Osteoblast (primary cell): ENCODE results near the gene THTPA. TPM values are rescaled to one million over a fixed set of nuclear protein-coding genes. Genes with fewer than 3 reads are reported as not detected.

Experiments
- DNase-seq: peaks from one replicate; pipeline ENCODE4 v3.0.0; 2011; ENCODE audit warnings: low spot score, mixed read lengths; ENCODE audit not compliant: insufficient read length; ENCODE audit errors: missing footprints
- H2AFZ ChIP-seq: 2 replicates; pipeline ENCODE4 v1.6.0; 2011; ENCODE audit warnings: mild to moderate bottlenecking, low read length
- H3K27ac ChIP-seq: 2 replicates; pipeline ENCODE4 v1.5.1; 2011; ENCODE audit warnings: mild to moderate bottlenecking, low read depth, low read length, moderate library complexity
- H3K27me3 ChIP-seq: 2 replicates; pipeline ENCODE4 v1.6.0; 2012; ENCODE audit warnings: mild to moderate bottlenecking, control low read depth, inconsistent platforms, low read length, moderate library complexity; ENCODE audit not compliant: insufficient read depth
- H3K36me3 ChIP-seq: 2 replicates; pipeline ENCODE4 v1.5.1; 2011; ENCODE audit warnings: mild to moderate bottlenecking, low read length, control low read depth, moderate library complexity; ENCODE audit not compliant: insufficient read depth
- H3K4me1 ChIP-seq: 2 replicates; pipeline ENCODE4 v1.5.1; 2011; ENCODE audit warnings: mild to moderate bottlenecking, low read length, control low read depth, moderate library complexity; ENCODE audit not compliant: insufficient read depth
- H3K4me2 ChIP-seq: 2 replicates; pipeline ENCODE4 v1.6.0; 2011; ENCODE audit warnings: mild to moderate bottlenecking, low read length; ENCODE audit not compliant: insufficient read depth
- H3K4me3 ChIP-seq: fragments of 200-600 bp; sonication (generic); 3 replicates; pipeline ENCODE4 v1.5.1; 2012; ENCODE audit warnings: mild to moderate bottlenecking, low read length, inconsistent platforms; ENCODE audit not compliant: insufficient read depth
- H3K79me2 ChIP-seq: 2 replicates; pipeline ENCODE4 v1.6.0; 2012; ENCODE audit warnings: mild to moderate bottlenecking, low read length, control low read depth, inconsistent platforms; ENCODE audit not compliant: insufficient read depth
- H3K9me3 ChIP-seq: 2 replicates; pipeline ENCODE4 v1.5.1; 2011; ENCODE audit warnings: low read depth, low read length, control low read depth
- H4K20me1 ChIP-seq: 2 replicates; pipeline ENCODE4 v1.6.0; 2012; ENCODE audit warnings: mild to moderate bottlenecking, low read length, control low read depth; ENCODE audit not compliant: insufficient read depth
- total RNA-seq: library from RNA; depleted of rRNA; stranded (reverse); fragments of >200 nt; gene quantifications from 2 replicates; pipeline ENCODE4 v1.2.3, GENCODE V29; 2012
- TF ChIP-seq, protein P1 (sequence below): IDR thresholded peaks from 2 replicates; pipeline ENCODE4 v1.5.1; 2011; ENCODE audit warnings: mild to moderate bottlenecking, low read depth, low read length, moderate library complexity; ENCODE audit errors: extremely low read depth

The THTPA gene
- total RNA-seq, 1 donor = 27.5 TPM

DNA sequence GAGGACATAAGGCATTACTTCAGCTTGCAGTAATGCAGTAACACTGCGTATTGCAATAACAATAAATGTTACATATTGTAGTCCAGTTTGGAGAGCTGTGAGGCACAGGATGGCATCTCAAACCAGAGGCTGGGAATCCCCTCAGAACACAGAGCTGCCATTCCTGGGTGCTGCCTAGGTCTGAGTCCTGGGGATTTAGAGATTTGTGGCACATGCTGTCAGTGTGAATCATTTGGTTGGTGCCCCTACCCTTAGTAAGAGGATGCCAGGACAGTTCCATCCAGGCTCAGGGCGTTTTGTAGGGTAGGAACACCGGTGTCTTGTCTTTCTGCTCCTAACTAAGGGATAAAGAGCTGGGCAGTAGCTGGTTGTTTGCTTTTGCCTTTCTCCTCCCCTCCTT lies 27.1 kb upstream of the THTPA start:
- peaks cover 3% of the 10 kb centered on the region for H3K36me3 ChIP-seq
- DNase-seq = peak; percentile 68
- H3K9me3 ChIP-seq = no peaks in the 10 kb centered on the region
- no peaks in the 10 kb centered on the region for H3K79me2 ChIP-seq
- no peaks in the 10 kb centered on the region for H3K4me1 ChIP-seq
- no peak overlapping the region for H2AFZ ChIP-seq
- no peaks in the 10 kb centered on the region for H4K20me1 ChIP-seq
- no peak overlapping the region for H3K27ac ChIP-seq
- H3K4me3 ChIP-seq = no peak overlapping the region
- no peak overlapping the region for H3K4me2 ChIP-seq
- H3K27me3 ChIP-seq = no peaks in the 10 kb centered on the region
- TF ChIP-seq, protein P1, sequence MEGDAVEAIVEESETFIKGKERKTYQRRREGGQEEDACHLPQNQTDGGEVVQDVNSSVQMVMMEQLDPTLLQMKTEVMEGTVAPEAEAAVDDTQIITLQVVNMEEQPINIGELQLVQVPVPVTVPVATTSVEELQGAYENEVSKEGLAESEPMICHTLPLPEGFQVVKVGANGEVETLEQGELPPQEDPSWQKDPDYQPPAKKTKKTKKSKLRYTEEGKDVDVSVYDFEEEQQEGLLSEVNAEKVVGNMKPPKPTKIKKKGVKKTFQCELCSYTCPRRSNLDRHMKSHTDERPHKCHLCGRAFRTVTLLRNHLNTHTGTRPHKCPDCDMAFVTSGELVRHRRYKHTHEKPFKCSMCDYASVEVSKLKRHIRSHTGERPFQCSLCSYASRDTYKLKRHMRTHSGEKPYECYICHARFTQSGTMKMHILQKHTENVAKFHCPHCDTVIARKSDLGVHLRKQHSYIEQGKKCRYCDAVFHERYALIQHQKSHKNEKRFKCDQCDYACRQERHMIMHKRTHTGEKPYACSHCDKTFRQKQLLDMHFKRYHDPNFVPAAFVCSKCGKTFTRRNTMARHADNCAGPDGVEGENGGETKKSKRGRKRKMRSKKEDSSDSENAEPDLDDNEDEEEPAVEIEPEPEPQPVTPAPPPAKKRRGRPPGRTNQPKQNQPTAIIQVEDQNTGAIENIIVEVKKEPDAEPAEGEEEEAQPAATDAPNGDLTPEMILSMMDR = no peak

DNA sequence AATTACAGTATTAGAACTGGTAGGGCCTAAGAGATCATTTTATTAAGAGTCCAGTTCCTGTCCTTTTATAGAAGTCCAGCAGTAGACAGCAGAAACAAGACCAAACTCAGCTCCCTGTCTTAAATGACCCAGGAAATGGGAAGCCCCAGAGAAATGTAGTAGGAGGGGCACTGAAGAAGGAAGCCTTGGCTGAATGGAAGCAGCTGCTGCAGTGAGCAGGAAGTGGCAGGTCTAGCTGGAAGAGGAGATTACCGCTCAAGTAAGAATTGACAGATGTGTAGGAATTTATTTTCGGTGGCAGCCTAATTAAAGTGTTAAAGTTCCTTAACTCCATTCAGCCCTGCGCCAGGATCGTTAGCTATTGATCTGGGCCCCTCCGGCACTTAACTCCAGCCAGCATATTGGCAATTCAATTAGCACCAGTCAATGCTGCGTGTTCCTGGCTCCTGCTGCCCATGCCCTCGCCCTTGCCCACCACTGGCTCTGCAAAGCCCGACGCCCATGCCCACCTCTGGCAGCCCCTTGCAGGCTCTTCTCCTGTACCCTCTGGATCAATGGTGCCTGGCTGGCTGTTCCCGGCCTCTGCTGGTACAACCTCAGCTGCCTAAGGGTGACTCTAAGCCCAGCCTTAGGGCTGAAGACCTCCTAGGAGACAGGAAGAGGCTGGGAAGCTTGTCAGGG lies 25.6 kb upstream of the THTPA start:
- H3K36me3 ChIP-seq = peaks cover 3% of the 10 kb centered on the region
- TF ChIP-seq, protein P1 = no peak
- no peaks in the 10 kb centered on the region for H3K4me1 ChIP-seq
- no peaks in the 10 kb centered on the region for H3K9me3 ChIP-seq
- peak; percentile 41 for DNase-seq
- no peak overlapping the region for H2AFZ ChIP-seq
- no peak overlapping the region for H3K4me3 ChIP-seq
- H4K20me1 ChIP-seq = no peaks in the 10 kb centered on the region
- no peak overlapping the region for H3K4me2 ChIP-seq
- H3K27ac ChIP-seq = no peak overlapping the region
- H3K27me3 ChIP-seq = no peaks in the 10 kb centered on the region
- no peaks in the 10 kb centered on the region for H3K79me2 ChIP-seq

DNA sequence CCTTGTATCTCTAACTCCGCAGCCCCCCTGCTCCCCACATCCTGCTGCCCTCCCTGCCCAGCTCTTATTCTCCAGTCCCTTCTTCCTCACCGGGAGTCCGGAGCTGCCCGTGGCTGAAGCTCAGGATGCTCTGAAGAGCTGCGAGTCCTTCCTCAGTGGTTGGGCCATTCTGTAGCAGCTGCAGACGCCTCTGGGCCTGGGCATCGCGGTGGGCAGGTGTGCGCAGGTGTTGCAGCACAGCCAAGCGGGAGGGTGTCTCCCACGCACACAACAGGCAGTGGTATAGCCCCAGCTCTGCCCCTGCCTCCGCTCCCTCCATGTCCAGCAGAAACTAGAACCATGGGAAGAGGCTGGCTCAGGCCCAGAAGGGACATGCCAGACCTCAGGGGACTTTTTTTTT lies 24.7 kb upstream of the THTPA start:
- Histone ChIP-seq H2AFZ (no peak overlapping the region), H3K9me3 (no peaks in the 10 kb centered on the region), H3K4me1 (no peaks in the 10 kb centered on the region), H3K79me2 (no peaks in the 10 kb centered on the region), H4K20me1 (no peaks in the 10 kb centered on the region), H3K4me2 (no peak overlapping the region), H3K27me3 (no peaks in the 10 kb centered on the region), H3K27ac (no peak overlapping the region), H3K4me3 (no peak overlapping the region), H3K36me3 (peaks cover 3% of the 10 kb centered on the region)
- TF ChIP-seq, protein P1 = no peak
- DNase-seq = peak; percentile 47

DNA sequence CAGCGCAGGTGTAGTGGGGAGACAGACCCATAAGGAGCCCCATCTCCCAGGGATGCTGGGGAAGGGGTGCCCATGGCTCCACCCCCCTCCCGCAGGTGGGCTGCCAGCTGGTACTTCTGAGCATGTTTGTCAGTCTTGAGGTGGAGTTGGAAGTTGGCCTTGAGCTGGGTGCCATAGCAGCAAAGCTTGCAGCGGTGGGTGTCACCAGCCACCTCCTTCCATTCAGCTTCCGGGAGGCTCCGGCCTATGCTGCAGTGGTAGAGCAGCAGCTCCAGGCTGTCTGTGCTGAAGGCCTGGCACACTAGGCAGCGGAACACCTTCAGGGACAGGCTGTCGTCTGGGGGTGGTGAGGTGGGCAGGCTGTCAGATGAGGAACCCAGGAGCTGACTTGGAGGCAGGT lies 23.4 kb upstream of the THTPA start:
- TF ChIP-seq, protein P1 = no peak
- H3K4me3 ChIP-seq = no peak overlapping the region
- H3K4me2 ChIP-seq = no peak overlapping the region
- H3K27me3 ChIP-seq = no peaks in the 10 kb centered on the region
- no peaks in the 10 kb centered on the region for H3K4me1 ChIP-seq
- DNase-seq = no peak
- H2AFZ ChIP-seq = no peak overlapping the region
- H4K20me1 ChIP-seq = no peaks in the 10 kb centered on the region
- peaks cover 3% of the 10 kb centered on the region for H3K36me3 ChIP-seq
- no peaks in the 10 kb centered on the region for H3K79me2 ChIP-seq
- no peaks in the 10 kb centered on the region for H3K9me3 ChIP-seq
- H3K27ac ChIP-seq = no peak overlapping the region
